Uterus (tissue), 2 donors: ENCODE results near the gene HOXD1.

Experiments
- POLR2A ChIP-seq, 2 donors: fragments of 450-650 bp; IDR thresholded peaks; one replicate each; pipeline ENCODE4 v1.6.1; 2016; ENCODE audit warnings: antibody characterized with exemption in 2 of 2, mild to moderate bottlenecking in 1 of 2, moderate library complexity in 1 of 2
- TF ChIP-seq, protein P1 (sequence below), 4 experiments: fragments of 200-600 bp in 2 of 4; fragments of 450-650 bp in 2 of 4; sonication (generic) in 2 of 4; IDR thresholded peaks; one replicate each; pipeline ENCODE4 v1.5.1; 2016 to 2019; ENCODE audit warnings: antibody characterized with exemption in 4 of 4, mild to moderate bottlenecking in 2 of 4, moderate library complexity in 1 of 4

DNA sequence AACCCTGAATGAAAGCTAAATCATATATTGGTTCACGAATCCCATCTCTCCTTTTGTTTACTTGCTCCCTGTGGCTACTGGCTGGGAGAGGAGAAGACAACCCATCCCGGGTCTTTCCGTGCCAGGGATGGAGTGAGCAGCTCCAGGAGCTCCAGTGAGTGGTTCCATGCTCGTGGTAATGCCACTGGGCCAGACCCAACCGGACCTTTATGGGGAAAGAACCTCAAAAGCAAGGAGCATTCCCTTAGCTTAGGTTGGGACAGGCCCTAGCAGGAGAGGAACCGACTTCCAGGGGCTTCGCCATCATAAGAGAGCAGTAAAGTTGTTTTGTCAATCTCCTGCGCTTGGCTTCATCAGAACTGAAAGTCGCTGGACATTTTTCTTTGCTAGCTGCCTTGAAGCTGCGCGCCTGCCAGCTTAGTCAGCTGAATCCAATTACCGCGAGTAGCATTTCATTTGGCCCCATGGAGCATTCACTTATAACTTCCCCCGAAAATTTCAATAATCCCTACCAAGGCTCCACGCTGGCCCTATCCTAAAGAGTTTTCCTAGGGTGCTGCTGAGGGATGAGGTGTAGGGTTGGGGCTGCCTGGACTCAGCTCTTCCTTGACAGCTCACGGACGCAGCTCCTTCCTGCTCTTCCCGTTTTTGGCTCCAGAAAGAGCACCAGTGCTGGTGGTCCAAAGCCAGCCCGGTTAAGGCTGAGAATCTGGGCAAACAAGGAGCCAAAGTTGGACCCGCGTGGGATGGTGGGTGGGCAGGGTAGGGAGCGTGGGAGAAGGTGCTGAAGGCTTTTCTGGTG, 26.4 kb upstream of the HOXD1 start:
- TF ChIP-seq, protein P1, sequence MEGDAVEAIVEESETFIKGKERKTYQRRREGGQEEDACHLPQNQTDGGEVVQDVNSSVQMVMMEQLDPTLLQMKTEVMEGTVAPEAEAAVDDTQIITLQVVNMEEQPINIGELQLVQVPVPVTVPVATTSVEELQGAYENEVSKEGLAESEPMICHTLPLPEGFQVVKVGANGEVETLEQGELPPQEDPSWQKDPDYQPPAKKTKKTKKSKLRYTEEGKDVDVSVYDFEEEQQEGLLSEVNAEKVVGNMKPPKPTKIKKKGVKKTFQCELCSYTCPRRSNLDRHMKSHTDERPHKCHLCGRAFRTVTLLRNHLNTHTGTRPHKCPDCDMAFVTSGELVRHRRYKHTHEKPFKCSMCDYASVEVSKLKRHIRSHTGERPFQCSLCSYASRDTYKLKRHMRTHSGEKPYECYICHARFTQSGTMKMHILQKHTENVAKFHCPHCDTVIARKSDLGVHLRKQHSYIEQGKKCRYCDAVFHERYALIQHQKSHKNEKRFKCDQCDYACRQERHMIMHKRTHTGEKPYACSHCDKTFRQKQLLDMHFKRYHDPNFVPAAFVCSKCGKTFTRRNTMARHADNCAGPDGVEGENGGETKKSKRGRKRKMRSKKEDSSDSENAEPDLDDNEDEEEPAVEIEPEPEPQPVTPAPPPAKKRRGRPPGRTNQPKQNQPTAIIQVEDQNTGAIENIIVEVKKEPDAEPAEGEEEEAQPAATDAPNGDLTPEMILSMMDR (IDR thresholded peaks at IDR 0.05): no peak
- TF ChIP-seq POLR2A (IDR thresholded peaks at IDR 0.05): no peak
